Superior temporal gyrus (tissue), 1 donor: ENCODE data around the gene TMEM248.
"Not testable (repeated sequence)": the region's sequence is repeated elsewhere in the genome, so short reads cannot be mapped to it uniquely, and the experiment has no call there.

Source experiments
- DNase-seq: peaks from one replicate; pipeline ENCODE4 v3.0.0-alpha.2; 2016; ENCODE audit errors: extremely low spot score

TMEM248 gene

GRCh38 chr7:66950763-66951162 lies 29.7 kb downstream of the TMEM248 start:
- DNase-seq = peak; percentile 85

GRCh38 chr7:66952343-66953043 lies 31.5 kb downstream of the TMEM248 start:
- no peak for DNase-seq

DNA sequence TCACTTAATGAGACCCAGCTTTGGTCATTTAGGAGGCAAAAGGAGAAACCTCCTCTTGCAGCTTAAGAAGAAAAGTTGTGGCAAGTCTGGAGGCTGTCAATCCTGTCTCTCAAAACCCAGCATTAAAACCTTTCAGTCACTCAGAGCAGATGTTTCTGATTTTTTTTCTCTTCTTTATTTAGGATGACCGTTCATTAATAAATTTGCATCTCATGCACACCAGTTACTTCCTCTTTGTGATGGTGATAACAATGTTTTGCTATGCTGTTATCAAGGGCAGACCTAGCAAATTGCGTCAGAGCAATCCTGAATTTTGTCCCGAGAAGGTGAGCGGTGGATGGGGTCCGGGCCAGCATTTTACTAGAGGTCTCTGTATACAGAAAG lies 32.0 kb downstream of the TMEM248 start:
- no peak for DNase-seq

DNA sequence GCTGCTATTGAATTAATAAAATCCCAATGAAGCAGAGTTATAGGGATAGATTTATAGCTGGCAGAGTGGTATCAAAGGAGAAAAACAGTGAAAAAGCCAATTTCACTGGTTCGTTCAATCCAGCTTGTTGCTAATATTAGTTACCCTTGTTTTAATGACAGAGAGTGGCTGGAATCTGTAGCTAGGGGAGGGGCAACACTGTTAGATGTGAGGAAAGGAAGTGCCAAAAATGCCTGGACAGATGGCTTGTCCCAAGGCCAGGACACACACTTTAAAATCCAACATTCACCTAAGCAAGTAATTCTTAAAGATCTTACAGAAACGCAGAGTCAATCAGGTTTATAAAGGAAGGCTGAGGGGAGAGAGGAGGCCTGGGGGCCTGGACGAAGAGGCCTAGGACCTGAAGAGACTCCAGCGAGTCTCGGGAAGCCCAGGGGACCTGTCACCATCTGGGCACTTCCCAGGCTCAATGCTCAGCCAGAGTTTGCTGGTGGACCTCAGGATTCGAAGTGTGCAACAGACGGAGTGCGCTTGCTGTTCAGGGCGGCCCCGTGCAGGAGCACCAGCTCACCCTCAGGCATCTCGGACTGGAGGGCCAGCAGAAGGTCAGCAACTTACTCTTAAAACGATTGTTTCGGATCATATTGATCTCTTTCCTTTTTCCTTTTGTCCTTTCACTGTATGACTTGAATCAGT lies 36.7 kb downstream of the TMEM248 start:
- no peak for DNase-seq

- no peak for DNase-seq
These were observed 37.7 kb downstream of the TMEM248 start for GRCh38 chr7:66958538-66959350.

DNA sequence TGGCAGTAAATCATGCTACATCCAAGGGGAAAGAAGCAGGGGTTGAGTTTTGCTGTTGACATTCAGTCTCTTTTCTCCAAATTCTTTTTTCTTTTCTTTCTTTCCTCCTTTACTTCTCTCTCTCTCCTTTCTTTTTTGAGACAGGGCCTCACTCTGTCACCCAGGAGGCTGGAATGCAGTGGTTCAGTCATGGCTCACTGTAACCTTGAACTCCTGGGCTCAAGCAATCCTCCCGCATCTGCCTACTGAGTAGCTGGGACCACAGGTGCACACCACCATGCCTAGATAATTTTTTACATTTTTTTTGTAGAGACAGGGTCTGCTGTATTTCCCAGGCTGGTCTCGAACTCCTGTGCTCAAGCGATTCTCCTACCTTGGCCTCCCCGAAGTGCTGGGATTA lies 39.2 kb downstream of the TMEM248 start:
- DNase-seq = no peak

DNA sequence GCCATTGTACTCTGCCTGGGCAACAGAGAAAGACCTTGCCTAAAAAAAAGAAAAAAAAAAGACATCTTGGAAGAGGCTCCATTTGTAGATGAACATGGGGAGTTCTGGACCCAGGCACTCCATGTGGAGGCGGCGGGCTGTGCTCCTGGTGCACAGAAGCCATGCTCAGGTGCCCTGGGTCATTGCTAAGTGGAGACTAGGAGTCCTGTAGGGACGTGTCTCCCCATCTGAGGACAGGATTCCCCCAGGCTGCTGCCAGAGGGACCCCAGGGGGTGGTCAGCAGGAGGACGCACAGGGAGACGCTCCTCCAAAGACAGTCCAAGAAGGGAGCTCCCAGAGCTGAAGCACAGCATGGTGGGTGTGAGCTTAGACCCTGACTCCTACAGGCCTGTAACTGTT lies 40.1 kb downstream of the TMEM248 start:
- no peak for DNase-seq

DNA sequence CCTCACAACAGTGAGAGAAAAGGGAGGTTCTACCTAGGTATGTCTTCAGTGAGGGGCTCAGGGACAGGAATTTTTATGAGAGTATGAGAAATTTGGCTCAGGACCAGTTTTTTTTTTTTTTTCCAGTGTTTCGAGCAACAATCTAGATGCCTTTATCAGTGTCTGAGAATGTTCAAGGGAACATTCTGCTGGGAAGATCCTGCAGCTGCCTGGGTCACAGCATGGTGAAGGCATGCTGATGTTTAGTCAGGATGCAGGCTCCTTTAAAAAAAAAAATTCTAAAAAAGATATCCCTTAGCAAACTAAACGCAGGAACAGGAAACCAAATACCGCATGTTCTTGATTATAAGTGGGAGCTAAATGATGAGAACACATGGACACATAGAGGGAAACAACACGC lies 43.4 kb downstream of the TMEM248 start:
- DNase-seq = no peak

- no peak for DNase-seq
These were observed 46.0 kb downstream of the TMEM248 start for GRCh38 chr7:66967029-66967428.

DNA sequence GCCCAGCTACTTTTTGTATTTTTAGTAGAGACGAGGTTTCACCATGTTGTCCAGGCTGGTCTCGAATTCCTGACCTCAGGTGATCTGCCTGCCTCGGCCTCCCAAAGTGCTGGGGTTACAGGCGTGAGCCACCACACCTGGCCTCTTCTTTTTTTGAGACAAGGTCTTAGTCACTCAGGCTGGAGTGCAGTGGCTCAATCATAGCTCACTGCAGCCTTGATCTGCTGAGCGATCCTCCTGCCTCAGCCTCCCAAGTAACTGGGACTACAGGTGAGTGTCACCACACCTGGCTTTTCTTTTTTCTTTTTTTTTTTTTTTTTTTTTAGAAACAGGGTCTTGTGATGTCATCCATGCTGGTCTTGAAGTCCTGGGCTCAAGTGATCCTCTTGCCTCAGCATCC lies 48.0 kb downstream of the TMEM248 start:
- not testable (repeated sequence) for DNase-seq

DNA sequence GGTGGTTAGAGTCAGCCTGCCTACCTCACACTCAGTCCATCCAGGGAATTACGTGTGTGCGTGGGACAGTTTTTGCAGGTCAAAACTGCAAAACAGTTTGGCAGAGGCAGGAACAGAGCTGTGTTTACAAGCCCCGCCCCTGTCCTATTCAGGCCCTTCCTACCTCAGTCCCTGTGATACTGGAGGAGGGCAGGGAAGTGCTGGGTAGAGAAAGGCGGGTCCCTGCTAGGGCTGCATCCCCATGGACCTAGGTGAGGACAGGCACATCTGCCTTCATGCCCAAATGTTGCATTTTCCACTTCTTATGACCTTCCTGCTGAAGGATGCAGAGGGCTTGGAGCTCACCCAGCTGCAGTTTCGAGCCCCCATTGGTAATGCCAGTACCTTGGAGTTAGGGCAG lies 49.3 kb downstream of the TMEM248 start:
- DNase-seq = no peak

DNA sequence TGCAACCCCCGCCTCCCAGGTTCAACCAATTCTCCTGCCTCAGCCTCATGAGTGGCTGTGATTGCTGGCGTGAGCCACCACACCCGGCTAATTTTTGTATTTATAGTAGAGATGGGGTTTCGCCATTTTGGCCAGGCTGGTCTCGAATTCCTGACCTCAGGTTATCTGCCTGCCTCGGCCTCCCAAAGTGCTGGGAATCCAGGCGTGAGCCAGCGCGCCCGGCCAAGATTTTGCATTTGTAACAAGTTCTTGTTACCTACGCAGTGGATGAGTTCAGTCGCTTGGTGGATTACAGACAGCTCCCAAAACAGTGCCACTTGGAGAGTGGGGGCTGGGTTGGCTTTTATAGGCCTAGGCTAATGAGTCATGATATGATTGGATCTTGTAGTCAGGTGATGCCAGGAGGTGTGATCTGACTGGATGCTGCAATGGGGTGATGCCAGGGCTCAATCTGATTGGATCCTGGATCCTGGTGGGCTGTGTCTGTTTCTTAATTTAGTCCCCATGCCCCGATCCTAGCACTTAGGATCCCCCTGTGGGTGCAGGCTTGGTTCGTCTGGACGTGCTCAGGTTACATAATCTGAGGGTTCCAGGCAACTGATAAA lies 54.1 kb downstream of the TMEM248 start:
- DNase-seq = no peak

GRCh38 chr7:66978312-66978711 lies 57.3 kb downstream of the TMEM248 start:
- not testable (repeated sequence) for DNase-seq

DNA sequence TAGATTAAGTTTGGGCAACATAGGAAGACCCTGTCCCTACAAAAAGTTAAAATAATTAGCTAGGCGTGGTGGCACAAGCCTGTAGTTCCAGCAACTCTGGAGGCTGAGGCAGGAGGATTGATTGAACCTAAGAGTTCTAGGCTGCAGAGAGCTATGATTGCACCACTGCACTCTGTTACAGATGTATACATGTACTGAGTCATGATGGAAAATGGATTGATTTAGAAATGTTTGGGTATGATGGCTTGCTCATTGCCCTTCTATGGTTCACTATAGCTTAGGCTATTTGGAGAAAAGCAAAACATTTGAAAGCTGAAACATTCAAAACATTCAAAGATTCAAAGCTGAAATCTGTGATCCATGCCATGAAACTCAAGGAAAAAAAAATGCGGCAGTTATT lies 58.0 kb downstream of the TMEM248 start:
- not testable (repeated sequence) for DNase-seq

- DNase-seq = not testable (repeated sequence)
These were observed 59.3 kb downstream of the TMEM248 start for GRCh38 chr7:66980336-66980735.

DNA sequence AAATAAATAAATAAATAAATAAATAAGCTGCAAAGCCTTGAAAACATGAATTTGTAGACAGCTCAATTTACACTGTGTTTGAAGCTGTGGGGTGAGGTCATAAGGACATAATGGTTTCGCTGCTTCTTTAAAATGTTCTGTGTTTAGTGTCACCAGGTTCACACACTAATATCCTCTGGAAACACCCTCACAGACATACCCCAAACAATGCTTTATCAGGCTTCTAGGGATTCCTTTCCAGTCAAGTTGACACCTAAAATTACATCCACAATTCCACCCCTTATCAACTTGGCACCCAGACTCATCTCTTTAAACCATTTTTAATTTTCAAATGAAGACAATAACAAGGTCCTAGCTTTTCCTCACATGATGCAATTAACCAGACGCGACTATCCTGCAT lies 68.5 kb downstream of the TMEM248 start:
- DNase-seq = not testable (repeated sequence)

- not testable (repeated sequence) for DNase-seq
These were observed 73.0 kb downstream of the TMEM248 start for GRCh38 chr7:66994051-66994450.

- peak; percentile 68 for DNase-seq
These were observed 73.6 kb downstream of the TMEM248 start for GRCh38 chr7:66994691-66995049.

DNA sequence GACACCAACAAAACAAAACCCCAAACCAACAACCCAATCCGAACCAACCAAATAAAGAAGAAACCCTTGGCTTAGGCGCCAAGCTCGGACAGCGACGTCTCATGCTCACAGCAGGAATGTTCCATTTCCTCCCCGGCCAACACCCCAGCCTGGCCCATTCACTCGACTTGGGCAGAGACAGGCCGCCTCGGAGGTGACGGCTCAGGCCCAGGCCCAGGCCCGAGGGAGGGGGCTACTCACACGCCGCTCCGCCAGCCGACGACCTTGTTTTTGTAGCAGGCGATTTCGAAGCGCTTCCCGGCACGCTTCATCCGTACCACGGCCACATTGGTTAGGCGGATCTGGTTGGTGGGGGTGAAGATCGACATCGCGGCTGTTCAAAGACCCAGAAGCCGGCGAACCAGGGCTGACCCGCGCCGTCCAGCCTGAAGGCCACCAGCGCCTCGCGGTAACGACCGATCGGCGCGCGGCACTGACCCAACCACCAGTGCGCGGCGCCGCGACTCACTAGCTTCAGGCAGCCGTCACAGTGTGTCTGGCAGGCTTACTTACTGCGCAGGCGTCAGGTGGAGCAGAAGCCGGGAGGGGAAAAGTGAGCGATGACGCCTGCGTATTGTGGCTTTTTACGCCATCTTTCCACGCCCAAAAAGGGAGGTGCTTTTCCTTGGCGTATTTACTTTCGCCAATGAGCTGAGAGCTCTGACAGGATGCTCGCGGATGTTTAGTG lies 74.2 kb downstream of the TMEM248 start, which contains the start of gene SBDS:
Gene SBDS (minus strand): TSS at position 537 of the 727 bp plus-strand sequence. CDS start 169 bp downstream, at position 368.
- DNase-seq = peak; percentile 99

DNA sequence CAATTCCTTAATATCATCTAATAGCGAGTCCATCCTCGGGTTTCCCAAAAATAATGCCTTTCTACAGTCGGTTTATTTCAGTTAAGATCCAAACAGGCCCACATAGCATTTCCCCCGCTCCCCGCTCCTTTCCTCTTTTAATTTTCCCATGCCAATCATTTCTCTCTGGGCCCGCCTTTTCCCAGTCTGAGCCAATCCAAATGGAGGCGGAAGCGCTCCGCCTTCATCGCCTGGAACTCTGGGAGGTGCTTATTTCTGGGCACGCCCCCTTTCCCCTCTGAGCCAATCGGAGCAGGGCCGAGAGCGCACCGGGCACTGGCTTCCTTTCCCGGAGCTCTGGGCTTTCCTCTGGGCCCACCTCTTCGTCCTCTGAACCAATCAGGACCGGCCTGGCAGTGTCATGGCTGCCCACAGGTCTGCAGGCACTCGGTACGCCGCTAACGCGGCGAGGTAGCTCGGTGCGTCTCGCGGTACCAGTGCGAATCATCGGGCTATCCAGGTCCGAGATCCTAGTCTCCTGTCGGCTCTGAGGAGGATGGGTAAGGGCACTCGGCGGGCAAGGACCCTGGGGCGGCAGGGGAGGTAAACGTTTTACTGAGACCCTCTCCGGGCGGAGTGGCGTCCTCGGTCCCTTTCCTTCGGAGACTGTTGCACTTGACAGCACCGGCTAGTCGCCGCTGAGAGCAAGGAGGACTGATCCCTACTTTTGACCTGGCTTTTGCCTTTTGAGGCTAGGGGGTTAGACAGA lies 75.6 kb downstream of the TMEM248 start, which contains the start of gene TYW1:
Gene TYW1 (plus strand): TSS at position 390 of the 748 bp plus-strand sequence. CDS start 146 bp downstream, at position 536.
- DNase-seq = peak; percentile 99
